ENCODE results near the gene ATXN1.

GRCh38 chr6:16540804-16541752 is 220.2 kb downstream of the ATXN1 start:
- TF ChIP-seq CTCF (conservative IDR thresholded peaks at IDR 0.05; ENCODE audit: low read length) = no peak
- no peak for TF ChIP-seq EZH2phosphoT487 (IDR thresholded peaks at IDR 0.05; ENCODE audit: borderline replicate concordance)

All from Loucy (cell line).